Peyer's patch (tissue), 4 donors: ENCODE results near the gene SZRD1.

ENCODE experiments used
- POLR2A ChIP-seq, 2 donors: fragments of 450-650 bp; IDR thresholded peaks; one replicate each; pipeline ENCODE4 v1.5.1; 2017; ENCODE audit warnings: antibody characterized with exemption in 2 of 2, mild to moderate bottlenecking in 2 of 2, moderate library complexity in 2 of 2
- TF ChIP-seq, protein P1 (sequence below), 6 experiments: fragments of 450-650 bp in 4 of 6; fragments of 200-600 bp in 2 of 6; sonication (generic) in 1 of 6; IDR thresholded peaks; one replicate each; pipeline ENCODE4 v1.5.1; 2017 to 2019; ENCODE audit warnings: antibody characterized with exemption in 6 of 6, mild to moderate bottlenecking in 3 of 6, moderate library complexity in 1 of 6

DNA sequence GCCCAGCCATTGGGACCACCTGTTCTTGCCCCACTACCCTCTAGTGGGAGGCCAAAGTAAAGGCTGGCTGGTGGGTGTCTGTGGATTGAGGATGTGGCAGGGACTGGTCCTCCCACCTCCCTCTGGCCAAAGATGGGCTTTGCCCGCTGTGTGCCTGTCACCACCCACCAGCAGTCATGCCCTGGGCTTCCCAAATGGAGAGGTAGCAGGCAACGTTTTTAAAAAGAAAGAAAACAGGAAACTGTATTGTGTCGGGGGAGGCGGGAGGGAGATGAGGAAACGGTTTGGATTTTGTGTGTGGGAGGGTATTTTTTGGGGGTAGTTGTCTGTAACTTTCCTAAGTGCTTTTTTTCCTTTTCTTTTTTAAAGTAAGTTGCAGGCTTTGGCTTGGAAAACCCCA, 30.1 kb downstream of the SZRD1 start:
- TF ChIP-seq, protein P1, sequence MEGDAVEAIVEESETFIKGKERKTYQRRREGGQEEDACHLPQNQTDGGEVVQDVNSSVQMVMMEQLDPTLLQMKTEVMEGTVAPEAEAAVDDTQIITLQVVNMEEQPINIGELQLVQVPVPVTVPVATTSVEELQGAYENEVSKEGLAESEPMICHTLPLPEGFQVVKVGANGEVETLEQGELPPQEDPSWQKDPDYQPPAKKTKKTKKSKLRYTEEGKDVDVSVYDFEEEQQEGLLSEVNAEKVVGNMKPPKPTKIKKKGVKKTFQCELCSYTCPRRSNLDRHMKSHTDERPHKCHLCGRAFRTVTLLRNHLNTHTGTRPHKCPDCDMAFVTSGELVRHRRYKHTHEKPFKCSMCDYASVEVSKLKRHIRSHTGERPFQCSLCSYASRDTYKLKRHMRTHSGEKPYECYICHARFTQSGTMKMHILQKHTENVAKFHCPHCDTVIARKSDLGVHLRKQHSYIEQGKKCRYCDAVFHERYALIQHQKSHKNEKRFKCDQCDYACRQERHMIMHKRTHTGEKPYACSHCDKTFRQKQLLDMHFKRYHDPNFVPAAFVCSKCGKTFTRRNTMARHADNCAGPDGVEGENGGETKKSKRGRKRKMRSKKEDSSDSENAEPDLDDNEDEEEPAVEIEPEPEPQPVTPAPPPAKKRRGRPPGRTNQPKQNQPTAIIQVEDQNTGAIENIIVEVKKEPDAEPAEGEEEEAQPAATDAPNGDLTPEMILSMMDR (IDR thresholded peaks at IDR 0.05): no peak
- TF ChIP-seq POLR2A (IDR thresholded peaks at IDR 0.05): no peak
